HG03060 (cell line): Measurements from ENCODE around the gene FZD7.

Source experiments
- ATAC-seq: cut with Tn5 transposase; IDR thresholded peaks from one replicate; pipeline ENCODE4 v1.9.1; 2021; ENCODE audit warnings: low read depth, moderate number of reproducible peaks; ENCODE audit not compliant: unreplicated experiment

The FZD7 gene

GRCh38 chr2:202035941-202036372, 2.3 kb downstream of the FZD7 start:
- ATAC-seq: no peak

DNA sequence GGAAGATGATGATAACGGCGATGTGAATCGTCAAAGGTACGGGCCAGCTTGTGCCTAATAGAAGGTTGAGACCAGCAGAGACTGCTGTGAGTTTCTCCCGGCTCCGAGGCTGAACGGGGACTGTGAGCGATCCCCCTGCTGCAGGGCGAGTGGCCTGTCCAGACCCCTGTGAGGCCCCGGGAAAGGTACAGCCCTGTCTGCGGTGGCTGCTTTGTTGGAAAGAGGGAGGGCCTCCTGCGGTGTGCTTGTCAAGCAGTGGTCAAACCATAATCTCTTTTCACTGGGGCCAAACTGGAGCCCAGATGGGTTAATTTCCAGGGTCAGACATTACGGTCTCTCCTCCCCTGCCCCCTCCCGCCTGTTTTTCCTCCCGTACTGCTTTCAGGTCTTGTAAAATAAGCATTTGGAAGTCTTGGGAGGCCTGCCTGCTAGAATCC, 3.0 kb downstream of the FZD7 start:
- ATAC-seq: no peak

DNA sequence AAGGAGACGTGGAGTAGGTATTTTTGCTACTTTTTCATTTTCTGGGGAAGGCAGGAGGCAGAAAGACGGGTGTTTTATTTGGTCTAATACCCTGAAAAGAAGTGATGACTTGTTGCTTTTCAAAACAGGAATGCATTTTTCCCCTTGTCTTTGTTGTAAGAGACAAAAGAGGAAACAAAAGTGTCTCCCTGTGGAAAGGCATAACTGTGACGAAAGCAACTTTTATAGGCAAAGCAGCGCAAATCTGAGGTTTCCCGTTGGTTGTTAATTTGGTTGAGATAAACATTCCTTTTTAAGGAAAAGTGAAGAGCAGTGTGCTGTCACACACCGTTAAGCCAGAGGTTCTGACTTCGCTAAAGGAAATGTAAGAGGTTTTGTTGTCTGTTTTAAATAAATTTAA, 3.4 kb downstream of the FZD7 start:
- ATAC-seq: no peak

DNA sequence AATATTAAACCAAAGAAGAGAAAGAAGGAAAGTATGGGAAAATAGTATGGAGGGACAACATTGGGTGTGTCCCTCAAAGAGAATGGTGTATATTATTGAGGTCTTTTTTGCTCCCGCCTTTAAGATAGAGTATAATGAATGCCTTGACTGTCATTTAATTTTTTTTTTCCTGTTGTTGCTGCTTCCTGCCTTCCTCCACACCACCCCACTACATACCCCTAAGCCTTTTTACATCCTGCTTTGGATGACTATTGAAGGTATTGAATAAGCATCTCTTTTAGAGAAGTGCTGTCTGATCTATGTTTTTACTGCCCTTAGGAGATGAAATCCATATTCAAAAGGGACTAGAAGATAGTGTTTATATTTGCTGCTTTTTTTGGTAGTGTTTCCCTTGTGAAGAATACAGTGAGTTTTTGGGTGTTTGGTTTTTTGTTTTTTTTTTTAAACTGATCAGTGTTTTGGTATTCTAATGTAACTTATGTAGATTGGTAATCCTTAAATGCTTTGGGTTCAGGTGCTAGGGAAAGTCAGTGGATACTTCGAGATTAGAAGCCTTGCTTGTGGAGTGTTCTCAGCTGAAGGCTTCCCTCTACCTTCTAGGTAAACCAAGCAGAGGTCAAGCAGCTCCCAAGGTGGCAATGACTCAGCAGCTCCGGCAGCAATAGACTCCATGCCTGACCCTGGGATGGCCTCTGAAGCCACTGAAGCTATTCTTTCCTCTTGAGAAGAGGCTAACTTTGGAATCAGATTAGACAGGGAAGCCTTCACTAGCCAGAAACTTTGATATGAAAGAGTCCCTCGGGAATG, 5.0 kb downstream of the FZD7 start:
- ATAC-seq: no peak

DNA sequence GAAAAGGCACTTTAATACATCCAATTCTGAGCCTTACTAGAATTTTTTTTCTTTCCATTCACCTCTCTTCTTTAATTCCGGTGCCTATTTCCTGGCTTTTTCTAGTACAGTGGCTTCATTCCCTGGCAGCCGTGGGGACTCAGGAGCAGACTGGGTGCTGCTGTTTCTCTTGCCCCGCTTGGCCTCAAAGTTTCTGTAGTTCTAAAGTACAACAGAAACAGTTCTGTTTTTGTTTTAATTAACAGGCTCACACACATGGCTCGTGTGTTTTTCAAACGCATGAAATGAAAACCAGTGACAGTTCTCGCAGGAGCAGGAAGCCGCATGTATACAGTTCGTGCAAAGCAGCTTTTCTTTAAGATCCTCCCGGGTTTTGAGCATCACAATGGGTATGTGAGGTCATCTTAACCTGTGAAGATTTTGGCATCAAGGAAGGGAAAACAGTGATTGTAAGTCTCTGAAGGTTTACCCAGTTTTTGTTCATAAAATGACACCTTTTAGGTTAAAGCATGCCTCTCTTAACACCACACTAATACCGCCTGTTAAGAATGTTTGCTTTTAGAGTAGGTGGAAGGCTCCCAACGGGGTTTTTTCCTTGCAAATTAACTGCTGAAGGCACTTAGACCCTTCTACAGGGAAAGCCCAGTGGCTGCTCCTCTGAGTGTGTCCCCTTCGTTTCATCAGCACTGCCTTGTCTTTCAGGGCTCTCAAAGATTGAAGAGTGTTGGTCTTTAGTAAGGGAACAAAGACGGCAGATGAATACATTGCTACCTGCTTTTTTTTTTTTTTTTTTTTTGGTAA, 5.8 kb downstream of the FZD7 start:
- ATAC-seq: no peak

DNA sequence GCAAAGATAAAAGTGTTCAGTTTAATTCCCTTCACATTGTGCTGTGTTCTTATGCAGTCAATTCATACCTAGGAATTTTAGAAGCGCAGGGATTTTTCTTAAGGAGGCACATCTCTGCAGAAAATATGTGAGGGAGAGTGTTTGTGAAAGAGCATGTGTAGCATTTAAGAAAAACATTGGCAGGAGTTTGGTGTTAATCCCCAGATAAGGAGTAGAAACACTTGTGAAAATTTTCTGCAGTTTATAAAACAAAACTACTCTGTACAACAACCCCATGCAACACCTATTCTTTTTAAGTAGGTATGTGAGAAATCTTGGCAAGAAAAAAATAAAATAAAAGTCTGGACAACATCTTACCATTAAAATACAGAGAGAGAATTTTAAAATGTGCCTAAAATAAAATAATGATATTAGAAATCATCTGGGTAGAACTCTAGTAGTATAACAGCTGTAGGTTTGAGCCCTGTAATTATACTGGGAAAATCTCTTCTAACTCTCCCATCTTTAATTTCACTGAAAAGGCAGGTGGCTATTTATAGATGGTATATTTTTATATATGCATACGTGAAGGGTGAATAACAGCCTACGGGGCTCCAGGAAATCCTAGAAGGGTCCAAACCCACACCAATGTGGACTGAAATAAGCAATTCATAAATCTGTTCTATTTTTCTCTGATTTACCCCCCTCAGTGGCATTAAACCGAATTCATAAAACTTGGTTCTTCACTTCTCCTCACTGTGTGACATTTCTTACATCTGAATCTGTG, 6.6 kb downstream of the FZD7 start:
- no peak for ATAC-seq

DNA sequence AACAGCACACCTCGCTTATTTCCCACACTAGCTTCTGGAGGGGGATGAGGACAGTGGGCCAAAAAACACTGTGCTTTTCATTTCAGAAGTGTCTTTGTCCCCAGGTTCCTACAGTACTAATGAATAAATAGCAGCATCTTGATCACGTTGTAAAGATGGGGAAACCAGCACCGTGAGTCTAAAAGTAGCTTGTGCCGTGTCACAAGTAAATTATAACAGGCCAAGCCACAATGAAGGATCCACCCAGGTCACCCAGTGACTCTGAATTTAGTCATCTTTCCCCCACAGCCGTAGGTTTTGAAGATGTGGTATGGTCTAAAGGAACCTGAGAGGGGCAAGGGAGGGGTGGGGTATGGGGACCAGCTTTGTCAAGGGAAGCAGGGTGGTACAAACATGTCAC, 8.8 kb downstream of the FZD7 start:
- ATAC-seq: no peak

- ATAC-seq: no peak
Observed at GRCh38 chr2:202043475-202043874, 9.8 kb downstream of the FZD7 start.

- no peak for ATAC-seq
Observed at GRCh38 chr2:202044777-202045176, 11.1 kb downstream of the FZD7 start.

DNA sequence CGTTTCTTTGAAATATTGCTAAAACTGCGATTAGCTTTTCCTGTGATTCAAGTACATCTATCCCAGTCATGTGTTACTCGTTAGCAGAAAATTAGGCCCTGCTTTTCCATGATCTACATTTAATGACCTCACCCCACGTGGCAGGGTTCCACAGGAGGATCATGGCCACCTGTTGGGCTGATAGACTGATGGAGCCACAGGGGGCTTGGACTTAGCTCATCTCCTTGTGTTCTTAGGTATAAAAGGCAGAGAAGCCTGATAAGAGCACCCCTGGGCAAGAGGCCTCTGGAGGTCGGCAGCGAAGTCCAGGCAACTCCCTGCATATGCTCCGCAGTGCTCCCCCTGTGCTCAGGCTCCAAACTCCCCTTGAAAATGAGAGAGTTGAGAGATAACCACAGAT, 12.9 kb downstream of the FZD7 start:
- no peak for ATAC-seq

DNA sequence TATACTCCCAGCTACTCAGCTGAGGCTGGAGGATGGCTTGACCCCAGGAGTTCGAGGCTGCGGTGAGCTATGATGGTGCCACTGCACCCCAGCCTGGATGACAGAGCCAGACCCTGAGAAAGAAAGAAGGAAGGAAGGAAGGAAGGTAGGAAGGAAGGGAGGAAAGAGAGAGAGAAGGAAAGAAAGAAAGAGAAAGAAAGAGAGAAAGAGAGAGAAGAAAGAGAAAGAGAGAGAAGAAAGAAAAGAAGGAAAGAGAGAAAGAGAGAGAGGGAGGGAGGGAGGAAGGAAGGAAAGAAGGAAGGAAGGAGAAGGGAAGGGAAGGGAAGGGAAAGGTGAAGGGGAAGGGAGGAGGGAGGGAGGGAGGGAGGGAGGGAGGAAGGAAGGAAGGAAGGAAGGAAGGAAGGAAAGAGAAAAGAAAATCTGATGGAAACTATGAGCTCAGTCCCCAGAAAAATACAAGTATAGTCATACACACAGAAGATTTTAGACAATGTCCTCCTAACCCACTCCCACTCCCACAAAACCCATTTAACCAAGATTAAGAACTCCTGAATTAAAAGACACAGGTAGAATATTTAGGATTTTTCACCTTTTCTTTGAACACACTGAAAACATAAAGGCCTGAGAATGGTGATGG, 15.6 kb downstream of the FZD7 start:
- ATAC-seq: no peak

DNA sequence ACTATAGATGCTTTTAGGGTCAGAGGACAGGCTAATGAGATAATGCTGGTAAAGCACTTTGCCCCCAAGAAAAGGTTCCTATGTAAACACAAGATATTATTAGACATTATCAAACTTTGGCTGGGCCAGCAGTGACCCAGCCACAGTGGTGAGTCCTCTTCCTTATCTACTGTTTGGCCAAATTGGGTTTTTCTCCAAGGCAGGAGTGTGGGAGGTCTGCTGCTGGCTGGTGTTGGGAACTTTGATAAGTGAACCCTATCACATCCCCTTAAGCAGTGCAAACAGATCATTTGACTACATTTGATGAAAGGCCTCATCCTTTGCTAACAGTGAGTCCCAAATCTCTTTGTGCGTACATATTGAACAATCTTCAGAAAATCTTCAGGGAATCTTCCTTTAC, 16.2 kb downstream of the FZD7 start:
- no peak for ATAC-seq

DNA sequence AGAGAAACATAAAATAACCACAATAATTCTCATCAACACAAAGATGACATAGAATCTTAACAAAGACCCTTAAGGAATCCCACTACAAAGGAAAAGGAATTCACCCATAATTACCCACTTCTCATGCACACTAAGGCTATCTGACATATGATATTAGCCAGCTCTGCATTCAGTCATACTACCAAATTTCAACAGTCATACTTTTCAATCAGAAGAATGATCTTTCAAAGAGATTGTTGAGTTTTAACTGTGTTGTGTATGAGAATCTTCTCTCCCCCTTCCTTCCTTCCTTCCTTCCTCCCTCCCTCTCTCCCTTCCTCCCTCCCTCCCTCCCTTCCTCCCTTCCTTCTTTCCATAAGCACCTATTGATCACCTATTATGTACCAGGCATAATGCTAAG, 17.0 kb downstream of the FZD7 start:
- ATAC-seq: no peak

DNA sequence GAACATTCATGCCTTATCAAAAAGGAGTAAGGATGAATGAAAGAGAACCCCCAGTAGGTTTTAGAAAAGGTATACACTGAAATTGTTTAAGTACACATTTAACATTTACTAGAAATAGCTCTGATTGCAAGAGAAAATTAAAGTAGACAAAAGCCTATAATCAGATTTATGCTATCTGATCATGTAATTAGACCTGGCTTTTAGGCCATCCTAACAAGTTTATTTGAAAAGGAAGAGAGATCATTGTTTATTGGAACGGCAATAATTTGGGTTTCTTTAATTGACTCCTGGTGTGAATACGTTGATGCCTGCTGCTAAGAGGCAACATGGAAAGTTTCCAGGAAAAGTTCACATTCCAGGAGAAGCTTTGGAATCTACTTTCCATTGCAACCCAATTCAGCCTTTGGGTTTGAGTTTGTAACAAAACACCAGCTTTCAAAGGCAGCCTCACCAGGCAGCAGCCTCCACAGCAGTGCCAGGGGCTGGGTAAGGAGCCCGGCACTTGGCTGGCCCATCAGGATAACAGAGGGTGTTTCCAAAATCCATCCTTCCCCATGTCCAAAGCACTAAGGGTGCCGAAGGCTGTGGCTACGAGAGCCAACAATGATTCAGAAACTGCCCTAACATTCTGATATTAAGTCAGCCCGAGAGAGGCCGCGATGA, 18.0 kb downstream of the FZD7 start:
- no peak for ATAC-seq

GRCh38 chr2:202052235-202052634, 18.6 kb downstream of the FZD7 start:
- ATAC-seq: no peak

DNA sequence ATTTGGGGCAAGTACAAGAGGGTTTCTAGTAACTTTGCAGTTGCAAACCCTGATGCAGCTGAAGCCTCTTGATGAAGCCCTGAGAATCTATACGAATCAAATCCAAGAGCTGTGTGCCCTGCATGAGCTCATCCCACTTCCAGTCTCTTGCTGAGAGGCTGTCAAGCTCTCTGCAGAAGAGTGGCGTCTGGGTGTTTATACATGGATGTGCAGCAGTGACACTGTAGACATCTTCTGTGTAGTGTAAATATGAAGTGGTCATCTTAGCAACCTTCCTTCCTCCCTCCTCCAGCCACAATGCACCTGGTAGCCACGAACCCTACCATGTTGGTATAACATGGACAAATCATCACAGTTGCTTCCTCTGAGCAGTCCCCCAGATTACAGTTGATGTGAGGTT, 21.0 kb downstream of the FZD7 start:
- no peak for ATAC-seq

GRCh38 chr2:202056611-202057010, 23.0 kb downstream of the FZD7 start:
- ATAC-seq: no peak

DNA sequence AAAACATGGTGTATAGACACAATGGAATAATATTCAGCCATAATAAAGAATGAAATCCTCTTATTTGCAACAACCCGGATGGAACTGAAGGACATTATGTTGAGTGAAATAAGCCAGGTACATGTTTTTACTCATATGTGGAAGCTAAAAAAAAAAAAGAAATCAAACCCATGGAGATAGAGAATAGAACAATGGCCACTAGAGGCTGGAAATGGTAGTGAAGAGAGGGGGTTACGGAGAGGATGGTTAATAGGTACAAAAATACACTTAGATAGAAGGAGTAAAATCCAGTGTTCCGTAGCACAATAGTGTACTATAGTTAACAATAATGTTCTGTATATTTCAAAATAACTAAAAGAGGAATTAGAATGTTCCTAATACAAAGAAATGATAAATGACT, 26.6 kb downstream of the FZD7 start:
- ATAC-seq: no peak

DNA sequence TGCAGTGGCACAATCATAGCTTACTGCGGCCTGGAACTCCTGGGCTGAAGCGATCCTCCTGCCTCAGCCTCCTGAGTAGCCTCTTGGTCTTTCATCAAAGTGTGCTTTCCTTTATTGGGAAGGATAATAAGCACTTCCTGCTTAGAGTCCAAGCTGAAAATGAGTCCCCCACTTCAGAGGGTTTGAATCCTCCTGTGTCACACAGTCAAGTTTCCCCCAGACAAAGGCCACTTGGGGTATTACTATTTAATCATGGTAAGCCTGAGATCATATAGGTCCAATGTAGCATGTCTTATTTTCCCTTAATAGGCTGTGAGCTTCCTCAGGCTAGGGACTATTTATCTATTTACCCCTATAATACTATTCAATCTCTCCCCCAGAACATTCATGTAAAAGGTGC, 28.0 kb downstream of the FZD7 start:
- no peak for ATAC-seq
